Urothelium cell line (cell line): ENCODE measurements around the gene COPS7A.
"Not testable (repeated sequence)": the region's sequence is repeated elsewhere in the genome, so short reads cannot be mapped to it uniquely, and the experiment has no call there.

Experiments used
- DNase-seq: peaks from one replicate; pipeline ENCODE4 v3.0.0; 2011; ENCODE audit warnings: low spot score, mixed read lengths
- FAIRE-seq: peaks from 2 replicates; lab custom pipeline; 2011; peaks lifted over from hg19 to GRCh38; lab: Jason Lieb, UNC

Gene COPS7A

DNA sequence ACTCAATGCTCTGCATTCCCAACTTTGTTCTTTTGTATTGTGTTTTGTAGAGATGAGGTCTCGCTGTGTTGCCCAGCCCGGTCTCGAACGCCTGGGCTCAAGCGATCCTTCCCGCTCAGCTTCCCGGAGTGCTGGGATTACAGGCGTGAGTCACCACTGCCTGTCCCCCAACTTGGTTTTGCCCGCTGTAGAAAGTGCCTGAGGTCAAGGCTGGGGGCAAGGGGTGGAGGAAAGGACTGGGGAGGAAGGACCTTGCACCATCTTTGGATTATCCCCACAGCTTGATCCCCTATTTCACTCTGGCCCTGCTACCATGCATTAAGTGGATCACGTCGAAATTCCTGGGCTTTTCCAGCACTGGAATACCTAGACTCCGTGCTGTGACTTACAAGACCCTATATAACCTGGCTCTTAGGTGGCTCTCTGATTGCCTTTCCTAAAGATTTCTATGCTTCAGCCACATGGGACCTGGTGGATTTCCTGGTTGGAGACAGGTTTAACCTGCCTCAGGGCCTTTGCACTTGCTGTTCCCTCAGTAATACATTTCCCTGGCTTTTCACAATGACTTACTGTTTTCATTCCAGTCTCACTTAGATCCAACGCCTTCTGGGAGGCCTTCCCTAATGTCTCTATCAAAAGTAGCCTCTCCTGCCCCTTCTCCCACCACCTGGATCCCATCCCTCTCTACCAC is 22.6 kb upstream of the COPS7A start:
- FAIRE-seq (no peak), DNase-seq (no peak)

GRCh38 chr12:6703631-6704030 is 20.2 kb upstream of the COPS7A start:
- FAIRE-seq (peak; percentile 88), DNase-seq (no peak)

DNA sequence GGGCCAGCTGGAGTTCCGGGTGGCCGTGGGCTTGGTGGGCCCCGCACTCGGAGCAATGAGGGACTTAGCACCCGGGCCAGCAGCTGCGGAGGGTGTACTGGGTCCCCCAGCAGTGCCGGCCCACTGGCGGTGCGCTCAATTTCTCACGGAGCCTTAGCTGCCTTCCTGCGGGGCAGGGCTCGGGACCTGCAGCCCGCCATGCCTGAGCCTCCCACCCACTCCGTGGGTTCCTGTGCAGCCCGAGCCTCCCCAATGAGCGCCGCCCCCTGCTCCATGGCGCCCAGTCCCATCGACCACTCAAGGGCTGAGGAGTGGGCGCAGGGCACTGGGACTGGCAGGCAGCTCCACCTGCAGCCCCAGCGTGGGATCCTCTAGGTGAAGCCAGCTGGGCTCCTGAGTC is 15.5 kb upstream of the COPS7A start:
- FAIRE-seq, DNase-seq: not testable (repeated sequence)

DNA sequence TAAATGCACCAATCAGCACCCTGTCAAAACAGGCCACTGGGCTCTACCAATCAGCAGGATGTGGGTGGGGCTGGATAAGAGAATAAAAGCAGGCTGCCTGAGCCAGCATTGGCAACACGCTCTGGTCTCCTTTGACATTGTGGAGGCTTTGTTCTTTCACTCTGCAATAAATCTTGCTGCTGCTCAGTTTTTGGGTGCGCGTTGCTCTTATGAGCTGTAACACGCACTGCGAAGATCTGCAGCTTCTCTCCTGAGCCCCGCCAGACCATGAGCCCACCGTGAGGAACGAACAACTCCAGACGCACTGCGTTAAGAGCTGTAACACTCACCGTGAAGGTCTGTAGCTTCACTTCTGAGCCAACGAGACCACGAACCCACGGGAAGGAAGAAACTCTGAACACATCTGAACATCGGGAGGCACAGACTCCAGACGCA is 14.9 kb upstream of the COPS7A start:
- DNase-seq (no peak), FAIRE-seq (no peak)

DNA sequence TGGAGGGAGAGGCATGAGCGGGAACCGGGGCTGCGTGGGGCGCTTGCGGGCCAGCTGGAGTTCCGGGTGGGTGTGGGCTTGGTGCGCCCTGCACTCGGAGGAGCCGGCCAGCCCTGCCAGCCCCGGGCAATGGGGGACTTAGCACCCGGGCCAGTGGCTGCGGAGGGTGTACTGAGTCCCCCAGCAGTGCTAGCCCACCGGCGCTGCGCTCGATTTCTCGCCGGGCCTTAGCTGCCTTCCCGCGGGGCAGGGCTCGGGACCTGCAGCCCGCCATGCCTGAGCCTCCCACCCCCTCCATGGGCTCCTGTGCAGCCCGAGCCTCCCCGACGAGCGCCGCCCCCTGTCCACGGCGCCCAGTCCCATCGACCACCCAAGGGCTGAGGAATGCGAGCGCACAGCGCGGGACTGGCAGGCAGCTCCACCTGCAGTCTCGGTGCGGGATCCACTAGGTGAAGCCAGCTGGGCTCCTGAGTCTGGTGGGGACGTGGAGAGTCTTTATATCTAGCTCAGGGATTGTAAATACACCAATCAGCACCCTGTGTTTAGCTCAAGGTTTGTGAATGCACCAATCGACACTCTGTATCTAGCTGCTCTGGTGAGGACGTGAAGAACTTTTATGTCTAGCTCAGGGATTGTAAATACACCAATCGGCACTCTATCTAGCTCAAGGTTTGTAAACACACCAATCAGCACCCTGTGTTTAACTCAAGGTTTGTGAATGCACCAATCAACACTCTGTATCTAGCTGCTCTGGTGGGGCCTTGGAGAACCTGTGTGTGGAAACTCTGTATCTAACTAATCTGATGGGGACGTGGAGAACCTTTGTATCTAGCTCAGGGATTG is 7.6 kb upstream of the COPS7A start:
- FAIRE-seq, DNase-seq: not testable (repeated sequence)

- DNase-seq (no peak), FAIRE-seq (no peak)
Observed at GRCh38 chr12:6716874-6717437, 6.9 kb upstream of the COPS7A start.

- no peak for DNase-seq
- FAIRE-seq: no peak
Observed at GRCh38 chr12:6722863-6723262, 983 bp upstream of the COPS7A start.

GRCh38 chr12:6724409-6724797 is 557 bp downstream of the COPS7A start:
- FAIRE-seq (no peak), DNase-seq (peak; percentile 39)

DNA sequence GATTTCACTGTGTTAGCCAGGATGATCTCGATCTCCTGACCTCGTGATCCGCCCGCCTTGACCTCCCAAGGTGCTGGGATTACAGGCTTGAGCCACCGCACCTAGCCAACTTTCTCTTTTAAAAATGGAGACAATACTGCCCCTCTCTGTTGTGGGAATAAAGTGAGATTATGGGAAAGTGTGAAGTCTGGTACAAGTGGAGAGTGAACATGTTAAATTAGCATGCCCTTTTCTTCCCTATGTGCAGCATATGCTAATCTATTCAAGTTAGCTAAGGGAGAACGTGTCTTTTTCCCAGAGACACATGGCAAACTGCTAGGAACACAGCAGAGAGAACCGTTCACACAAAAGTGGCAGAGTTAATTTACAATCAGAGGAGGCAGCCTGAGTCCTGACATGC is 1.5 kb downstream of the COPS7A start:
- FAIRE-seq (no peak), DNase-seq (no peak)

DNA sequence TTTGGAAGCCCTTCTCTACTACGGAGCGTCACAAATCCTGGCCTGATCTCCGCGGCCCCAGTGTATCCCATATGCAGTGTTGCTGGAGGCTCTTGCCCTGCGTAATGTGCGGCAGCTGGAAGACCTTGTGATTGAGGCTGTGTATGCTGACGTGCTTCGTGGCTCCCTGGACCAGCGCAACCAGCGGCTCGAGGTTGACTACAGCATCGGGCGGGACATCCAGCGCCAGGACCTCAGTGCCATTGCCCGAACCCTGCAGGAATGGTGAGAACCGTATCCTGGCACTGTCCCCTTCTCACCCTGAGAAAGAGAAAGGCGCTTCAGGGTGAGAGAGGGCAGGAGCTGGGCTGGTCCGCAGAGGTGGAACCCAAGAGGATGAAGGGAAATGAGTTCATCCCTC is 5.3 kb downstream of the COPS7A start:
- FAIRE-seq (no peak), DNase-seq (no peak)

- FAIRE-seq: no peak
Observed at GRCh38 chr12:6730169-6730568, 6.3 kb downstream of the COPS7A start.

DNA sequence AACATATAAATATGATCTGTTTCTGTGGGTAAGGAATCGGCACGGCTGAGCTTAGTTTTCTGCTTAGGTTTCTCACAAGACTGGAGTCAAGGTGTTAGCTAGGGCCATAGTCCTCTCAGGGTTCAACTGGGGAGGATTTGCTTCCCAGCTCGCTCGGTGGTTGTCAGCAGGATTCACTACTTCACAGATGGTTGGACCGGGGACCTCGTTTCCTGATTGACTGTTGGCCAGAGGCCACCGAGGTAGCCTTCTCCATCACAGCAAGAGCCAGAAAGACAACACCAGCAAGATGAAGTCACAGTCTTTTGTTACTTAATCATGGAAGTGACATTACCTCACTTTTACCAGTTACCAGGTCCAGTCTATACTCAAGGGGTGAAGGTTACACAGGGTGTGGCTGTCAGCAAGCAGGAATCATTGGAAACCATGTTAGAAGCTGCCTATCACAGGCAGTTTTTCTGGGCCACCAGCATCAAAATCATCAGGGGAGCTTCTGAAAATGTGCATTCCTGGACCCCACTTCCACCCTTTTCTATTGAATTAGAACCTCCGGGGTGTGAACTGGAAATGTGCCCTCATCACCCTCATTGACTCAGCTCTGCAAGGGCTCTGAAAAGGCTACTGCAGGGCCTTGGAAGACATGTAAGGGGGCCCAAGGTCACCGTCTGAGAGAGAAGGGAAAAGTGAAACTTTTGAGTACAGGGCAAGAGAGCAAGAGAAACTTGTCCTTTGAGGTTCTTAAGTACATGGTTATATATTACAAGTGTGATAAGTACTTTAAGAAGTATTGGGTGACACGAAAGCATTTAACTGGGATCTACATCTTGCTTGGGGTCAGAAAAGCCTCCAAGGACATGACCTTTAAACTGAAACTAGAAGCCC is 10.9 kb downstream of the COPS7A start:
- FAIRE-seq (peak; percentile 66), DNase-seq (no peak)

More at GRCh38 chr12:6730169-6730568, 6.3 kb downstream of the COPS7A start:
- DNase-seq: no peak

- DNase-seq (peak; percentile 72), FAIRE-seq (peak; percentile 72)
Observed at GRCh38 chr12:6735448-6736191, 11.8 kb downstream of the COPS7A start.

- DNase-seq (no peak), FAIRE-seq (no peak)
Observed at GRCh38 chr12:6736754-6737153, 12.9 kb downstream of the COPS7A start.

- FAIRE-seq, DNase-seq: not testable (repeated sequence)
Observed at GRCh38 chr12:6742080-6742479, 18.2 kb downstream of the COPS7A start.

GRCh38 chr12:6742834-6743233 is 19.0 kb downstream of the COPS7A start:
- DNase-seq (no peak), FAIRE-seq (peak; percentile 76)

GRCh38 chr12:6743300-6743699 is 19.5 kb downstream of the COPS7A start:
- FAIRE-seq, DNase-seq: not testable (repeated sequence)

DNA sequence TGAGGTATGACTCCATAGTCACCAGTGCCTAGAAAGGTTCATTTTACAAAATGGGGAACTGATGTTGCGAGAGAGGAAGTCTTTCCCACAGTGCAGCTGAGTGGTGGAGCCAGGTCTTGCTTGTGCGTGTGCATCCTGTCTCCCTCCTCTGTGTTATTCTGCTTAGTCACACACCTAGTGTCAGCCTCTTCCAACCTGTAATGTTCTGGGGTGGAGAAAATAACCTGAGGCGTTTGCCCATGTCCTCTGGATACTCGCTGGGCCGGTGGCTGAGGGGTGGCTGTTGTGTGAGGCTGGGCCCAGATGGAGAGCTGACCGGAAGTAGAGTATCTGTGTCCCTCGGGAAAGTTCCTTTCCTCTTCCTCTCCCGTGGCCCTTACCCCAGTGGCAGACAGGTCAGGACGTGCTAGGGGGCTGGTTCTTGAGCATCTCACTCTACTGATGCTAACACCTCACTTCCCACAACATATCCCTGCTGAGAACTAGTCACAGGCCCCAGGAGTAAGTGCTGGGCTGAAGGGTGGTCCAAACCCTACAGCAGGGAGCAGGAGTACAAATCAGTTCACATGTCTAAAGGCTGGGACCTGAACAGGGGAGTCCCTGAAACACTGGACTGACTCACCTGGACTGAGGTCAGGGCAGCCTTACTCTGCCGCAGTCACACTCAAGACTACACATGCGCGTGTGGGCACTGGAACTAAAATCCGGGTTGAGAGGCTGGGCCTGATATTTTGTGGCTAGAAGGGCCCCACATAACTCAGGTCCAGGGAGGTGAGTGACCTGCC is 22.1 kb downstream of the COPS7A start:
- no peak for FAIRE-seq
- DNase-seq: no peak

- no peak for FAIRE-seq
- DNase-seq: no peak
Observed at GRCh38 chr12:6747216-6747615, 23.4 kb downstream of the COPS7A start.
